ENCODE measurements around the gene WDR7.

The WDR7 gene

DNA sequence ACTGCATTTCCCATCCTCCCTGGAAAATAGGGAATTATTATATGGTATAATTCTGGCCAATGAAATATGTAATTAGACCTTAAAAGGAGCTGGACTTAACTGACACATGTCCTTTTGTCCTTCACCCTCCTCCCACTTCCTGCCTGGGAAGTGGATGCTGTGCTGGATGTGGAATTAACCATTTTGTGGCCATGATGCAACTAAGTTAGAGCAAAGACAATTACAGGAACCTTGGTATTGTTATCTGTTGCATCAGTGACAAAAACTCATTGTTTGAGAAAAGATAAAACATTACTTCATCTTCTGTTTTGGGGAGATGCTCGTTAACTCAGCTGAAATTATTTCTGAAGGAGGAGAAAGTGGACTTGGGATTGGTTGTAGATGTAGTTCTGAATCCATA, 268.0 kb downstream of the WDR7 start:
- TF ChIP-seq, protein P1, sequence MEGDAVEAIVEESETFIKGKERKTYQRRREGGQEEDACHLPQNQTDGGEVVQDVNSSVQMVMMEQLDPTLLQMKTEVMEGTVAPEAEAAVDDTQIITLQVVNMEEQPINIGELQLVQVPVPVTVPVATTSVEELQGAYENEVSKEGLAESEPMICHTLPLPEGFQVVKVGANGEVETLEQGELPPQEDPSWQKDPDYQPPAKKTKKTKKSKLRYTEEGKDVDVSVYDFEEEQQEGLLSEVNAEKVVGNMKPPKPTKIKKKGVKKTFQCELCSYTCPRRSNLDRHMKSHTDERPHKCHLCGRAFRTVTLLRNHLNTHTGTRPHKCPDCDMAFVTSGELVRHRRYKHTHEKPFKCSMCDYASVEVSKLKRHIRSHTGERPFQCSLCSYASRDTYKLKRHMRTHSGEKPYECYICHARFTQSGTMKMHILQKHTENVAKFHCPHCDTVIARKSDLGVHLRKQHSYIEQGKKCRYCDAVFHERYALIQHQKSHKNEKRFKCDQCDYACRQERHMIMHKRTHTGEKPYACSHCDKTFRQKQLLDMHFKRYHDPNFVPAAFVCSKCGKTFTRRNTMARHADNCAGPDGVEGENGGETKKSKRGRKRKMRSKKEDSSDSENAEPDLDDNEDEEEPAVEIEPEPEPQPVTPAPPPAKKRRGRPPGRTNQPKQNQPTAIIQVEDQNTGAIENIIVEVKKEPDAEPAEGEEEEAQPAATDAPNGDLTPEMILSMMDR (IDR thresholded peaks at IDR 0.05; ENCODE audit: insufficient read depth, missing control alignments), result no peak
- DNase-seq (ENCODE audit: insufficient read length, low spot score), result no peak
- peak; percentile 97 for FAIRE-seq

DNA sequence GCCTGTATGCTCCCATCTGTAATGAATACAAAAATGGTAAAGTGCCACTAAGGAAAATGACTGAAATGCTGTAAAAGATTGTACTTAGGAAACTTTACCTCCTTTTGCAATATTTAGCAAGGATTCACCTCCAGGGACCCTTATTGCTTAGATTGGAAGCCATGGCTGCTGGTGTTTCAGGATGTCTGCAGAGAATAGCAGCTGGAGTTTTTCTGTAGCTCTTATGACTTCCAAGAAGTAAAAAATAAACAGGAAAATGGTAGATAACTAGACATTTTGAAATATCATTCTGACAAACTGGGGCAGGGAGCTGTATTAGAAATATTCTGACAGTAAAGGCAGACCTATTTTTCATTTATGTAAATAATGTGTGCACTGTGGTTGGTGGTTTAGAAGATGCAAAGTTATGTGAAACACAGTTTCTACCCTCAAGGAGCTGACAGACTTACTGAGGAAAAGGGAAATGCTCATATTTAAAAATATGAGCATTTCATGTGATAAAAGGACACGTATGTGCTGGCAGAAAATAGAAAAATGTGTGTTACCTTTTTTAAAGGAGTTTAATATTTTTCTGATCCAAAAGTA, 270.8 kb downstream of the WDR7 start:
- no peak for FAIRE-seq
- TF ChIP-seq, protein P1 (IDR thresholded peaks at IDR 0.05; ENCODE audit: insufficient read depth, missing control alignments), result no peak
- no peak for DNase-seq (ENCODE audit: insufficient read length, low spot score)

DNA sequence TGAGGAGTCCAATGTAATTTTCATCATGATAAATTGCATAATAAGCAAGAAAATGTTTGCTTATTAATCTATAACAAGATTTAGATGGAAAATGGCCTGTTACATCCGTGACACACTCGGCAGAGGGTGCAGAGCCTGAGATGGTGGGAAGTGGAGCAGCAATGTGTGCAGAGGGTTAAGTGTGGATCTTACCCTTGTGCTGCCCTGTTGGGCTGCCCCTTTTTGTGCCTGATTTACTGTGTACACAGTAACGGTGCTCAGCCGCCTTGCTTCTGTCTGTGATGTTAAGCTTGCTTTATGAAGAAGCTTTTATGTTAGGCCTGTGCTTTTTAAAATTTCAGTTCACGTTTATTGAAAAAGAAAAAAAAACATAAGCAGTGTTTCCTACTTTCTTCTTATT, 275.6 kb downstream of the WDR7 start:
- FAIRE-seq (no peak), DNase-seq (ENCODE audit: insufficient read length, low spot score) (no peak)
- TF ChIP-seq, protein P1 (IDR thresholded peaks at IDR 0.05; ENCODE audit: insufficient read depth, missing control alignments), result no peak

DNA sequence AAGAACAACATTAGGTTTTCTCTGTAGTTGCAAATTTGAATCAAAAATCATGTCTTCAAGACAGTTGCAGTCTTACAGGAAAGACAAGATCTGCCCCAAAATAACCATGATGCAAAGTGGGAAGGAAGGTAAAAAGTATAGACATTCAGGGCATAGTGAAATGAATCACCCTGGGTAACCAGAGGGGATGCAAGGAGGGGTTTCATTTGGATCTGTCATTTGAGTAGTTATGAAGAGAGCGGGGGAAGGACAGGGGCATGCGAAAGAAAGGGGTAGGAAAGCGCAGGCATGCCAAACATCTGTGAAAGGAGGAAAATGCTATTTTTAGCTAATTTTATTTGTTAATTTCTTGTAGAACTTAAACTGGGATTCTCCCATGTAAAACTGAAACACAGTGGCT, 276.6 kb downstream of the WDR7 start:
- TF ChIP-seq, protein P1 (IDR thresholded peaks at IDR 0.05; ENCODE audit: insufficient read depth, missing control alignments), result no peak
- FAIRE-seq, result peak; percentile 78
- DNase-seq (ENCODE audit: insufficient read length, low spot score), result no peak

DNA sequence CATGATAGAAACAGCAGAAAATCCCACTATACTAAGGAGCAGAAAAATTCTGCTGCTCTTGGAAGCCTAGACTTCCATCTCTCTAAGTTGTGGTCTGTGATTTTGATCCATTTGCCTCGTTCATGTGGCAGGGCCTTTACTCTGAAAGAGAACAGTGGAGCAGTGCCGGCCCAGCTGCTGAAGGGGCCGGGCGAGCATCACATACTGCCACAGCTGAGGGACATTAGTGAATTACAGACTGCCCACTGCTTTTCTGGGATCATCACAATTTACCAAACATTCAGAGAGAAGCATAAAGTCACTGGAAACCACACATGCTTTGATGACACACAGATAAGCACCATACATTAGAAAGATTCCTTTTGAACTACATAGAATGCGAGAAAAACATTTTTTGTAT, 278.7 kb downstream of the WDR7 start:
- TF ChIP-seq, protein P1 (IDR thresholded peaks at IDR 0.05; ENCODE audit: insufficient read depth, missing control alignments), result no peak
- DNase-seq (ENCODE audit: insufficient read length, low spot score) (no peak), FAIRE-seq (no peak)

DNA sequence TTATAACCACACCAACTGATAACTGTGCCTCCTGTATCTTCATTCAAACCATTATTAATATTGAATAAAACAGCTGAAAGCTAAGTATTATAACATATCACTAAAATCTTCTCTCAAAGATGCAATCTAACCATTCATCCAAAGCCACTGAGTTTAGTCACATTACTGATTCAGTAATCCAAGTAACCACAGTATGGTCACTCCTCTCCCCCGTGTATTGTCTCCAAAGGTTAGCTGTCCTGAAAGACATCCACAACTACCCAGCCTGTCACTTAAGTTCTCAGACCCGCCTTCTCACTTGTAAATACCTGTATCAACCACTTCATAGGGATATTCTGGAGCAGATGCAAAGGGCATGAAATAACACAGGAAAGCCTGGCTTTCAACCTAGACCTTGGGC, 282.3 kb downstream of the WDR7 start:
- FAIRE-seq (no peak), DNase-seq (ENCODE audit: insufficient read length, low spot score) (no peak)
- TF ChIP-seq, protein P1 (IDR thresholded peaks at IDR 0.05; ENCODE audit: insufficient read depth, missing control alignments), result no peak

DNA sequence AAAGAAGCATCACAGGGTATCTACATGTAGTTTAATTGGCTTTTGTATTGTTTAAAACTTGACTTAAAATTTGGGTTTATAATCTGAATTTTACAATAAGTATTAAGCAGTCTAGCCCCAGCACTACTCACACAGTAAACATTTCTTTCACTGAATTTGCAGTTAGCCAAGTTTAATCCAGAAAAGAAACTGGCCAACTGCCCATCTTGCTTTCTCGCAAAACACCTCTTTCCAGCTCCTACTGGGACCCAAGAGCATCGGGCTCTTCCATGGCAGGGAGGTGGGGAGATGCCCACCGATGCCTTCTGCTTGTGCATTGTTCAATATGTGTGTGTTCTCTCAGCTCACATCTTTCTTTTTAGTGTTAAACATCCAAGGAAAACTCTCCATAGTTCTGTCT, 283.0 kb downstream of the WDR7 start:
- DNase-seq (ENCODE audit: insufficient read length, low spot score) (no peak), FAIRE-seq (no peak)
- TF ChIP-seq, protein P1 (IDR thresholded peaks at IDR 0.05; ENCODE audit: insufficient read depth, missing control alignments), result no peak

Measured in D721Med (cell line).